WTC11 (cell line): Measurements from ENCODE around the gene DPP9. TPM values are rescaled to one million over a fixed set of nuclear protein-coding genes. Genes with fewer than 3 reads are reported as not detected.

Experiments used
- ATAC-seq: fragments of 200-7000 bp; cut with Tn5 transposase; 2 replicates; pipeline ENCODE4 v1.10.0; 2021; ENCODE audit warnings: mild to moderate bottlenecking, moderate library complexity
- CTCF ChIA-PET: fragments of 300-600 bp; sonication (Branson Sonifier 250); formaldehyde crosslinking; loops from one replicate; lab custom pipeline; 2021; ENCODE audit warnings: antibody characterized with exemption; lab: Charles Lee
- POLR2A ChIA-PET: fragments of 350-600 bp; sonication (Branson Sonifier 250); formaldehyde crosslinking; loops from one replicate; lab custom pipeline; 2021; ENCODE audit warnings: antibody characterized with exemption; lab: Charles Lee
- DNase-seq: peaks from one replicate; pipeline ENCODE4 v3.0.0; 2021; ENCODE audit warnings: low spot score
- H3K27ac Mint-ChIP-seq: 2 replicates; pipeline ENCODE4 v1.8.0; 2021; ENCODE audit warnings: mixed read lengths
- H3K27me3 Mint-ChIP-seq: 2 replicates; pipeline ENCODE4 v1.8.0; 2021; ENCODE audit warnings: low read depth, mild to moderate bottlenecking, moderate library complexity, mixed read lengths
- H3K36me3 Mint-ChIP-seq: 2 replicates; pipeline ENCODE4 v1.8.0; 2021; ENCODE audit warnings: mixed read lengths
- H3K4me1 Mint-ChIP-seq: 2 replicates; pipeline ENCODE4 v1.8.0; 2022; ENCODE audit warnings: mixed read lengths
- H3K4me3 Mint-ChIP-seq: 2 replicates; pipeline ENCODE4 v1.8.0; 2021; ENCODE audit warnings: mild to moderate bottlenecking, moderate library complexity, mixed read lengths
- H3K9me3 Mint-ChIP-seq: 2 replicates; pipeline ENCODE4 v1.8.0; 2021; ENCODE audit warnings: mixed read lengths
- AR ChIP-seq: fragments of 250-450 bp; sonication (Bioruptor Pico); IDR thresholded peaks from 2 replicates; pipeline ENCODE4 v1.9.0; 2021; ENCODE audit warnings: mild to moderate bottlenecking
- CREM ChIP-seq: sonication (generic); formaldehyde crosslinking; IDR thresholded peaks from 2 replicates; pipeline ENCODE4 v1.8.1; 2022; ENCODE audit warnings: mild to moderate bottlenecking, missing genetic modification reagents, moderate library complexity
- E2F4 ChIP-seq: sonication (generic); formaldehyde crosslinking; IDR thresholded peaks from 2 replicates; pipeline ENCODE4 v1.8.1; 2022; ENCODE audit warnings: low read depth, mild to moderate bottlenecking, moderate library complexity, missing genetic modification reagents, borderline replicate concordance
- ELF4 ChIP-seq: sonication (generic); formaldehyde crosslinking; IDR thresholded peaks from 2 replicates; pipeline ENCODE4 v1.8.1; 2022; ENCODE audit warnings: low read depth, mild to moderate bottlenecking, moderate library complexity, missing genetic modification reagents
- EMX1 ChIP-seq: fragments of 250-450 bp; sonication (Bioruptor Pico); IDR thresholded peaks from 2 replicates; pipeline ENCODE4 v1.8.0; 2021; ENCODE audit warnings: mild to moderate bottlenecking
- FOXJ3 ChIP-seq: sonication (generic); formaldehyde crosslinking; IDR thresholded peaks from 2 replicates; pipeline ENCODE4 v1.9.0; 2021; ENCODE audit warnings: missing genetic modification reagents, mild to moderate bottlenecking, borderline replicate concordance
- FOXP1 ChIP-seq: sonication (generic); formaldehyde crosslinking; IDR thresholded peaks from 2 replicates; pipeline ENCODE4 v1.8.0; 2022; ENCODE audit warnings: missing genetic modification reagents, mild to moderate bottlenecking, moderate library complexity, borderline replicate concordance
- IRF2 ChIP-seq: sonication (generic); formaldehyde crosslinking; IDR thresholded peaks from 2 replicates; pipeline ENCODE4 v1.8.0; 2022; ENCODE audit warnings: low read depth, missing genetic modification reagents, borderline replicate concordance
- JAZF1 ChIP-seq: fragments of 250-450 bp; sonication (Bioruptor Pico); IDR thresholded peaks from 2 replicates; pipeline ENCODE4 v1.9.0; 2021; ENCODE audit warnings: moderate library complexity, mild to moderate bottlenecking, inconsistent platforms
- MYBL2 ChIP-seq: sonication (generic); formaldehyde crosslinking; IDR thresholded peaks from 2 replicates; pipeline ENCODE4 v1.8.1; 2023; ENCODE audit warnings: mild to moderate bottlenecking, moderate library complexity, missing genetic modification reagents
- NFATC4 ChIP-seq: fragments of 250-450 bp; sonication (Bioruptor Pico); IDR thresholded peaks from 2 replicates; pipeline ENCODE4 v1.9.0; 2021; ENCODE audit warnings: mild to moderate bottlenecking
- NFYB ChIP-seq: sonication (generic); formaldehyde crosslinking; conservative IDR thresholded peaks from 2 replicates; pipeline ENCODE4 v1.8.0; 2022; ENCODE audit warnings: low read depth, missing genetic modification reagents
- OVOL2 ChIP-seq: fragments of 250-450 bp; sonication (Bioruptor Pico); IDR thresholded peaks from 2 replicates; pipeline ENCODE4 v1.9.0; 2021; ENCODE audit warnings: mild to moderate bottlenecking, borderline replicate concordance
- SMAD4 ChIP-seq: sonication (generic); formaldehyde crosslinking; IDR thresholded peaks from 2 replicates; pipeline ENCODE4 v1.8.0; 2022; ENCODE audit warnings: mild to moderate bottlenecking, missing genetic modification reagents
- SOX15 ChIP-seq: fragments of 250-450 bp; sonication (Bioruptor Pico); IDR thresholded peaks from 2 replicates; pipeline ENCODE4 v1.9.0; 2021; ENCODE audit warnings: mild to moderate bottlenecking
- SP1 ChIP-seq: sonication (generic); formaldehyde crosslinking; conservative IDR thresholded peaks from 2 replicates; pipeline ENCODE4 v1.8.1; 2022; ENCODE audit warnings: missing genetic modification reagents
- TEAD1 ChIP-seq: sonication (generic); formaldehyde crosslinking; IDR thresholded peaks from 2 replicates; pipeline ENCODE4 v1.8.0; 2022; ENCODE audit warnings: mild to moderate bottlenecking, missing genetic modification reagents
- ZBTB21 ChIP-seq: sonication (generic); formaldehyde crosslinking; IDR thresholded peaks from 2 replicates; pipeline ENCODE4 v1.8.1; 2023; ENCODE audit warnings: mild to moderate bottlenecking, missing genetic modification reagents, borderline replicate concordance
- total RNA-seq: library from RNA; stranded (reverse); gene quantifications from 3 replicates; pipeline ENCODE4 v1.2.3, GENCODE V29; 2021
- TF ChIP-seq, protein P1 (sequence below): fragments of 200-600 bp; IDR thresholded peaks from 2 replicates; pipeline ENCODE4 v1.8.0; 2022; ENCODE audit warnings: antibody characterized with exemption
- TF ChIP-seq, protein P2 (sequence below): sonication (generic); formaldehyde crosslinking; IDR thresholded peaks from 2 replicates; pipeline ENCODE4 v1.8.0; 2022; ENCODE audit warnings: mild to moderate bottlenecking, missing genetic modification reagents
- TF ChIP-seq, protein P3 (sequence below): sonication (generic); formaldehyde crosslinking; IDR thresholded peaks from 2 replicates; pipeline ENCODE4 v1.8.1; 2023; ENCODE audit warnings: mild to moderate bottlenecking, missing genetic modification reagents, moderate library complexity
- TF ChIP-seq, protein P4 (sequence below): sonication (generic); formaldehyde crosslinking; conservative IDR thresholded peaks from 2 replicates; pipeline ENCODE4 v1.8.1; 2022; ENCODE audit warnings: mild to moderate bottlenecking, missing genetic modification reagents

DPP9 gene
- total RNA-seq, 1 experiment from 2014 or later = 52.9 TPM

- Mint-ChIP-seq H3K4me3 (no peak overlapping the region), H3K9me3 (no peaks in the 10 kb centered on the region), H3K36me3 (peaks cover 41% of the 10 kb centered on the region), H3K27ac (no peak overlapping the region), H3K4me1 (no peaks in the 10 kb centered on the region), H3K27me3 (no peaks in the 10 kb centered on the region)
- DNase-seq (no peak), ATAC-seq (no peak)
- ChIA-PET CTCF (no interaction called here), POLR2A (no interaction called here)
- TF ChIP-seq NFYB = no peak
- no peak for TF ChIP-seq TEAD1
- TF ChIP-seq ELF4 = no peak
- TF ChIP-seq FOXP1 (CRISPR knock-in tag) = no peak
- no peak for TF ChIP-seq E2F4 (CRISPR knock-in tag)
- no peak for TF ChIP-seq OVOL2 (CRISPR knock-in tag)
- TF ChIP-seq SOX15 (CRISPR knock-in tag) = no peak
- TF ChIP-seq, protein P1, sequence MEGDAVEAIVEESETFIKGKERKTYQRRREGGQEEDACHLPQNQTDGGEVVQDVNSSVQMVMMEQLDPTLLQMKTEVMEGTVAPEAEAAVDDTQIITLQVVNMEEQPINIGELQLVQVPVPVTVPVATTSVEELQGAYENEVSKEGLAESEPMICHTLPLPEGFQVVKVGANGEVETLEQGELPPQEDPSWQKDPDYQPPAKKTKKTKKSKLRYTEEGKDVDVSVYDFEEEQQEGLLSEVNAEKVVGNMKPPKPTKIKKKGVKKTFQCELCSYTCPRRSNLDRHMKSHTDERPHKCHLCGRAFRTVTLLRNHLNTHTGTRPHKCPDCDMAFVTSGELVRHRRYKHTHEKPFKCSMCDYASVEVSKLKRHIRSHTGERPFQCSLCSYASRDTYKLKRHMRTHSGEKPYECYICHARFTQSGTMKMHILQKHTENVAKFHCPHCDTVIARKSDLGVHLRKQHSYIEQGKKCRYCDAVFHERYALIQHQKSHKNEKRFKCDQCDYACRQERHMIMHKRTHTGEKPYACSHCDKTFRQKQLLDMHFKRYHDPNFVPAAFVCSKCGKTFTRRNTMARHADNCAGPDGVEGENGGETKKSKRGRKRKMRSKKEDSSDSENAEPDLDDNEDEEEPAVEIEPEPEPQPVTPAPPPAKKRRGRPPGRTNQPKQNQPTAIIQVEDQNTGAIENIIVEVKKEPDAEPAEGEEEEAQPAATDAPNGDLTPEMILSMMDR = no peak
- no peak for TF ChIP-seq EMX1
- no peak for TF ChIP-seq JAZF1
- TF ChIP-seq, protein P2, sequence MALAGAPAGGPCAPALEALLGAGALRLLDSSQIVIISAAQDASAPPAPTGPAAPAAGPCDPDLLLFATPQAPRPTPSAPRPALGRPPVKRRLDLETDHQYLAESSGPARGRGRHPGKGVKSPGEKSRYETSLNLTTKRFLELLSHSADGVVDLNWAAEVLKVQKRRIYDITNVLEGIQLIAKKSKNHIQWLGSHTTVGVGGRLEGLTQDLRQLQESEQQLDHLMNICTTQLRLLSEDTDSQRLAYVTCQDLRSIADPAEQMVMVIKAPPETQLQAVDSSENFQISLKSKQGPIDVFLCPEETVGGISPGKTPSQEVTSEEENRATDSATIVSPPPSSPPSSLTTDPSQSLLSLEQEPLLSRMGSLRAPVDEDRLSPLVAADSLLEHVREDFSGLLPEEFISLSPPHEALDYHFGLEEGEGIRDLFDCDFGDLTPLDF (CRISPR knock-in tag) = no peak
- TF ChIP-seq SMAD4 (CRISPR knock-in tag) = no peak
- no peak for TF ChIP-seq CREM (CRISPR knock-in tag)
- no peak for TF ChIP-seq NFATC4 (CRISPR knock-in tag)
- TF ChIP-seq ZBTB21 (CRISPR knock-in tag) = no peak
- no peak for TF ChIP-seq AR (CRISPR knock-in tag)
- TF ChIP-seq, protein P3, sequence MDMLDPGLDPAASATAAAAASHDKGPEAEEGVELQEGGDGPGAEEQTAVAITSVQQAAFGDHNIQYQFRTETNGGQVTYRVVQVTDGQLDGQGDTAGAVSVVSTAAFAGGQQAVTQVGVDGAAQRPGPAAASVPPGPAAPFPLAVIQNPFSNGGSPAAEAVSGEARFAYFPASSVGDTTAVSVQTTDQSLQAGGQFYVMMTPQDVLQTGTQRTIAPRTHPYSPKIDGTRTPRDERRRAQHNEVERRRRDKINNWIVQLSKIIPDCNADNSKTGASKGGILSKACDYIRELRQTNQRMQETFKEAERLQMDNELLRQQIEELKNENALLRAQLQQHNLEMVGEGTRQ (CRISPR knock-in tag) = no peak
Observed at GRCh38 chr19:4712771-4713170, 10.9 kb downstream of the DPP9 start.

DNA sequence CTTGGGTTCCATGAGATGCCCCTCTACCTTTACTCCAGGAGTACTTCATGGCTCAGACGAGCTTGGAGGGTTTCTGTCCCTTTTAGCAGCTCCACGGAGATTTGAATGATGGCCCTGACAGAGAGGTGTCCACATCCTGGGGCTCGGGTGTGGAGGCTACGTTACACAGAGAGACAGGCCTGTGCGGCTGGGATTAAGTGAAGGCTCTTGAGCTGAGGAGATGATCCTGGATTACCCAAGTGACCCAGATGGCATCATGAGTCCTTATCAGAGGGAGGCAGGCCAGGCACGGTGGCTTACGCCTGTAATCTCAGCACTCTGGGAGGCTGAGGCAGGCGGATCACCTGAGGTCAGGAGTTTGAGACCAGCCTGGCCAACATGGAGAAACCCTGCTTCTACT, 12.4 kb downstream of the DPP9 start:
- Mint-ChIP-seq H3K27ac (no peak overlapping the region), H3K27me3 (no peaks in the 10 kb centered on the region), H3K36me3 (peaks cover 36% of the 10 kb centered on the region), H3K4me1 (no peaks in the 10 kb centered on the region), H3K4me3 (no peak overlapping the region), H3K9me3 (no peaks in the 10 kb centered on the region)
- ATAC-seq (no peak), DNase-seq (no peak)
- POLR2A ChIA-PET = no interaction called here
- CTCF ChIA-PET = no interaction called here
- TF ChIP-seq IRF2 (CRISPR knock-in tag) (no peak), SP1 (CRISPR knock-in tag) (no peak), MYBL2 (no peak), FOXJ3 (no peak)
- TF ChIP-seq, protein P4, sequence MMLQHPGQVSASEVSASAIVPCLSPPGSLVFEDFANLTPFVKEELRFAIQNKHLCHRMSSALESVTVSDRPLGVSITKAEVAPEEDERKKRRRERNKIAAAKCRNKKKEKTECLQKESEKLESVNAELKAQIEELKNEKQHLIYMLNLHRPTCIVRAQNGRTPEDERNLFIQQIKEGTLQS (CRISPR knock-in tag) = no peak
- TF ChIP-seq, protein P3 (CRISPR knock-in tag) = no peak
- TF ChIP-seq, protein P2 (CRISPR knock-in tag) = no peak
